ENCODE results near the gene QSOX1.

DNA sequence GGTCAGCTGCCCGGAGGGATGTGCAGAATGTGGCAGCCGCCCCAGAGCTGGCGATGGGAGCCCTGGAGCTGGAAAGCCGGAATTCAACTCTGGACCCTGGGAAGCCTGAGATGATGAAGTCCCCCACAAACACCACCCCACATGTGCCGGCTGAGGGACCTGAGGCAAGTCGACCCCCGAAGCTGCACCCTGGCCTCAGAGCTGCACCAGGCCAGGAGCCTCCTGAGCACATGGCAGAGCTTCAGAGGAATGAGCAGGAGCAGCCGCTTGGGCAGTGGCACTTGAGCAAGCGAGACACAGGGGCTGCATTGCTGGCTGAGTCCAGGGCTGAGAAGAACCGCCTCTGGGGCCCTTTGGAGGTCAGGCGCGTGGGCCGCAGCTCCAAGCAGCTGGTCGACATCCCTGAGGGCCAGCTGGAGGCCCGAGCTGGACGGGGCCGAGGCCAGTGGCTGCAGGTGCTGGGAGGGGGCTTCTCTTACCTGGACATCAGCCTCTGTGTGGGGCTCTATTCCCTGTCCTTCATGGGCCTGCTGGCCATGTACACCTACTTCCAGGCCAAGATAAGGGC is 41.9 kb downstream of the QSOX1 start:
- no peak for TF ChIP-seq YY1 (IDR thresholded peaks at IDR 0.05; ENCODE audit: insufficient read depth, insufficient read length)
- no peak for TF ChIP-seq SUZ12 (IDR thresholded peaks at IDR 0.05; ENCODE audit: extremely low read depth, insufficient read depth, insufficient read length)
- TF ChIP-seq ZNF274 (IDR thresholded peaks at IDR 0.05; ENCODE audit: low read depth, low read length): no peak
